HG03066 (cell line): Measurements from ENCODE around the gene FBRSL1.

Experiments
- ATAC-seq: cut with Tn5 transposase; IDR thresholded peaks from one replicate; pipeline ENCODE4 v1.9.1; 2021; ENCODE audit warnings: low read depth; ENCODE audit not compliant: unreplicated experiment

FBRSL1 gene

GRCh38 chr12:132495165-132495544, 5.2 kb downstream of the FBRSL1 start:
- no peak for ATAC-seq

- ATAC-seq, result no peak
Observed at GRCh38 chr12:132495629-132496357, 5.8 kb downstream of the FBRSL1 start.

- no peak for ATAC-seq
Observed at GRCh38 chr12:132496358-132496669, 6.4 kb downstream of the FBRSL1 start.

- ATAC-seq, result no peak
Observed at GRCh38 chr12:132496710-132497109, 6.8 kb downstream of the FBRSL1 start.

- no peak for ATAC-seq
Observed at GRCh38 chr12:132497514-132498405, 7.8 kb downstream of the FBRSL1 start.

GRCh38 chr12:132498931-132499330, 9.0 kb downstream of the FBRSL1 start:
- no peak for ATAC-seq

GRCh38 chr12:132500142-132500855, 10.3 kb downstream of the FBRSL1 start:
- ATAC-seq, result no peak

- no peak for ATAC-seq
Observed at GRCh38 chr12:132500856-132501180, 10.9 kb downstream of the FBRSL1 start.

GRCh38 chr12:132501204-132501940, 11.4 kb downstream of the FBRSL1 start:
- ATAC-seq, result no peak

GRCh38 chr12:132502149-132502881, 12.4 kb downstream of the FBRSL1 start:
- no peak for ATAC-seq

GRCh38 chr12:132502882-132503193, 12.9 kb downstream of the FBRSL1 start:
- ATAC-seq, result no peak

GRCh38 chr12:132503618-132504204, 13.8 kb downstream of the FBRSL1 start:
- no peak for ATAC-seq

- ATAC-seq, result no peak
Observed at GRCh38 chr12:132505105-132505851, 15.3 kb downstream of the FBRSL1 start.

- no peak for ATAC-seq
Observed at GRCh38 chr12:132505852-132506219, 15.9 kb downstream of the FBRSL1 start.

- peak; percentile 67 for ATAC-seq
Observed at GRCh38 chr12:132506328-132507160, 16.6 kb downstream of the FBRSL1 start.

GRCh38 chr12:132507161-132507538, 17.2 kb downstream of the FBRSL1 start:
- no peak for ATAC-seq

GRCh38 chr12:132507656-132508490, 17.9 kb downstream of the FBRSL1 start:
- ATAC-seq, result no peak

GRCh38 chr12:132508491-132508740, 18.5 kb downstream of the FBRSL1 start:
- no peak for ATAC-seq
